Measurements from ENCODE around the gene MTNR1A. TPM values are rescaled to one million over a fixed set of nuclear protein-coding genes. Genes with fewer than 3 reads are reported as not detected.

MTNR1A gene
- total and polyA plus RNA-seq, 9 of the 15 experiments (the other 6 are each of a cell fraction or from before 2014, with no cell fraction given), result 0.09 to 0.12 (median 0.10) TPM; not detected in 5

DNA sequence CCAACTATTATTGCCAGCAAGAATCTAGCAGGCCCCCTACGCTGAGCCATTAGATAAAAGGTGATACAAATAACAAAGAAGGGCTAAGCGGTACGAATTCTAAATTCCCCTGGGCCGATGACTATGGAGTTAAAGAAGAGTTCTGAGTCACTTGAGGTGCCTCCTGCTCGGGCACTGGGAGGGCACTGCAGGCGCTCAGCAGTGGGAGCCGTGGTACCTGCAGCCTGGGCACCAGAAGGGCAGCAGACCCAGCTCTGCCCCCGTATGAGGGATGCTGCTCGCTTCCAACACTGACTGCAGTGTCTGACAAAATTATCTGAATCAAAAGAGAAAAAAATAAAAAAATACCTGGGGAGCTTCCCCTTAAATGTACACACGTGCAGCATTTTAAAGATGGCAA is 44.1 kb upstream of the MTNR1A start (continued):
- TF ChIP-seq ZNF668 (CRISPR knock-in tag; IDR thresholded peaks at IDR 0.05), result no peak

DNA sequence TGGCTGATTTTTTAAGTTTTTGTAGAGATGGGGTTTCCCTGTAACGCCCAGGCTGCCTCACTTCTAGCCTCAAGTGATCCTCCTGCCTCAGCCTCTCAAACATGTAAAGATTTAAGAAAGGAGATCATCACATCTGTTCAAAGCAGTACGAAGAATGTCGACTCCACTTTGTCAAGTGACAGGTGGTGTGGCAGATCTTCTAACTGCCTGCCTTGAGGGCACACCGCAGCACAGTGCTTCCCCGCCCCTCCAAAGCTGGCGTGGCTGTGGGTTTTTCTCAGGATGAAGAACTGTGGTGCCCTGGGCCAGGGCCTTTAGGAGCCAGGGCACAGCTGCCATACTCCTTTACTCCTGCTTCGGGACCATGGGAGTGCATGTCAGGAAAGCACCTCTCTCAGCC is 43.3 kb upstream of the MTNR1A start:
- in situ Hi-C loops (cut with MboI) (loop anchor here (10.0 kb wide), 1 partner anchor 304 kb away; no protein-coding TSS in a partner anchor), intact Hi-C loops (cut with micrococcal nuclease) (no loop called here)
- Histone ChIP-seq H3K36me3 (ENCODE audit: control insufficient read depth, insufficient read depth, low read length) (peaks cover 39% of the 10 kb centered on the region), H3K4me3 (no peak overlapping the region), H2AFZ (ENCODE audit: low read depth, low read length) (no peak overlapping the region), H3K9ac (ENCODE audit: insufficient read depth in 1 of 2, low read depth in 2 of 2, low read length in 2 of 2) (no peak overlapping the region; a peak in 1 of 4 replicates), H3K27me3 (ENCODE audit: control insufficient read depth in 2 of 2, insufficient read depth in 2 of 2, low read length in 2 of 2) (no peaks in the 10 kb centered on the region), H3K79me2 (ENCODE audit: control insufficient read depth, insufficient read depth, low read length) (no peaks in the 10 kb centered on the region), H4K20me1 (replicated peaks; ENCODE audit: control insufficient read depth, insufficient read depth, low read length) (no peaks in the 10 kb centered on the region), H3K9me3 (replicated peaks; ENCODE audit: control insufficient read depth, insufficient read depth, low read depth, low read length) (no peaks in the 10 kb centered on the region), H3K27ac (ENCODE audit: extremely low read depth, low read depth, low read length) (no peak overlapping the region), H3K9me1 (ENCODE audit: control insufficient read depth, insufficient read depth, low read length) (no peaks in the 10 kb centered on the region), H3K4me2 (ENCODE audit: insufficient read depth, low read length) (no peak overlapping the region), H3K4me1 (replicated peaks in 1 of 2; ENCODE audit: control insufficient read depth in 2 of 2, insufficient read depth in 2 of 2, low read length in 2 of 2) (no peaks in the 10 kb centered on the region)
- TF ChIP-seq ZKSCAN3 (CRISPR knock-in tag; IDR thresholded peaks at IDR 0.05), result no peak
- TF ChIP-seq GABPB1 (CRISPR knock-in tag; IDR thresholded peaks at IDR 0.05), result no peak
- TF ChIP-seq, protein P1, sequence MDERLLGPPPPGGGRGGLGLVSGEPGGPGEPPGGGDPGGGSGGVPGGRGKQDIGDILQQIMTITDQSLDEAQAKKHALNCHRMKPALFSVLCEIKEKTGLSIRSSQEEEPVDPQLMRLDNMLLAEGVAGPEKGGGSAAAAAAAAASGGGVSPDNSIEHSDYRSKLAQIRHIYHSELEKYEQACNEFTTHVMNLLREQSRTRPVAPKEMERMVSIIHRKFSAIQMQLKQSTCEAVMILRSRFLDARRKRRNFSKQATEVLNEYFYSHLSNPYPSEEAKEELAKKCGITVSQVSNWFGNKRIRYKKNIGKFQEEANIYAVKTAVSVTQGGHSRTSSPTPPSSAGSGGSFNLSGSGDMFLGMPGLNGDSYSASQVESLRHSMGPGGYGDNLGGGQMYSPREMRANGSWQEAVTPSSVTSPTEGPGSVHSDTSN (CRISPR knock-in tag; IDR thresholded peaks at IDR 0.05; ENCODE audit: low read depth), result no peak
- TF ChIP-seq, protein P1 (tag; conservative IDR thresholded peaks at IDR 0.05; ENCODE audit: low read depth), result no peak
- no peak for TF ChIP-seq FOXK1 (CRISPR knock-in tag; IDR thresholded peaks at IDR 0.05; ENCODE audit: borderline replicate concordance)
- no TSS peak for BruUV-seq (replicated peaks)
- FAIRE-seq (no peak), DNase-seq (ENCODE audit: extremely low read depth in 1 of 4, low spot score in 3 of 4) (no peak), ATAC-seq (no peak)
- POLR2A ChIA-PET, result no interaction called here
- 60% methylated on average over 7 of the region's 7 CpGs for WGBS (ENCODE audit: insufficient coverage, low coverage, missing lambda C conversion rate)
- CTCF ChIA-PET (ENCODE audit: low intra/inter-chr PET ratio), result no interaction called here
